ENCODE results near the gene KRT28. TPM values are rescaled to one million over a fixed set of nuclear protein-coding genes. Genes with fewer than 3 reads are reported as not detected.

KRT28 gene
- total and polyA plus RNA-seq, 2 experiments from 2014 or later, result not detected

DNA sequence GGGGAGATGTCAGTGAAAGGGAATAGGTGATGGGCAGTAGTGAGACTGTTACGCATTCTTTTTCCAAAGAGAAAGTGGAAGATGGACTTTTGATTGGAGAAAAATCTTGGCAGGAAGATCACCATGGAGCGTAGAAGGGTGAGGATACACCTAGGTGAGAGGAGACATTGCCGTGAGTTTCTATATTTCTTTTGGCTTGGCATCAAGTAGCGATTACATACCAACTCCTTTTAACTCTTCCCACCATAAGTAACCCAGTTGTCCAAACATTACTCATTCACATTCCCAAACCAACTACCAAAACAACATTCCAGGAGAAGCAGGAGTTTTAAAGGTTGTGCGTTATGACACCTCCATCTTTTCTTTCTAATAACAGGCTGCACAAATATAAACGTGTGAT lies 10.7 kb upstream of the KRT28 start:
- Histone ChIP-seq H3K27me3 (peaks cover 41% of the 10 kb centered on the region), H4K20me1 (ENCODE audit: insufficient read depth, poor library complexity, severe bottlenecking) (no peaks in the 10 kb centered on the region), H3K4me3 (no peak overlapping the region), H3K4me1 (ENCODE audit: insufficient read depth) (no peaks in the 10 kb centered on the region), H3K4me2 (no peak overlapping the region), H3K79me2 (no peaks in the 10 kb centered on the region), H3K27ac (no peak overlapping the region), H3K36me3 (replicated peaks; ENCODE audit: insufficient read depth, low read depth) (no peaks in the 10 kb centered on the region), H3K9me2 (replicated peaks; ENCODE audit: insufficient read depth) (no peaks in the 10 kb centered on the region), H3K9me3 (ENCODE audit: low read depth) (no peaks in the 10 kb centered on the region), H2AFZ (no peak overlapping the region)
- DNase-seq (ENCODE audit: low spot score), result no peak
- WGBS (ENCODE audit: low lambda C conversion rate, missing lambda C conversion rate), result 74% methylated on average over 6 of the region's 6 CpGs
- TF ChIP-seq, protein P1, sequence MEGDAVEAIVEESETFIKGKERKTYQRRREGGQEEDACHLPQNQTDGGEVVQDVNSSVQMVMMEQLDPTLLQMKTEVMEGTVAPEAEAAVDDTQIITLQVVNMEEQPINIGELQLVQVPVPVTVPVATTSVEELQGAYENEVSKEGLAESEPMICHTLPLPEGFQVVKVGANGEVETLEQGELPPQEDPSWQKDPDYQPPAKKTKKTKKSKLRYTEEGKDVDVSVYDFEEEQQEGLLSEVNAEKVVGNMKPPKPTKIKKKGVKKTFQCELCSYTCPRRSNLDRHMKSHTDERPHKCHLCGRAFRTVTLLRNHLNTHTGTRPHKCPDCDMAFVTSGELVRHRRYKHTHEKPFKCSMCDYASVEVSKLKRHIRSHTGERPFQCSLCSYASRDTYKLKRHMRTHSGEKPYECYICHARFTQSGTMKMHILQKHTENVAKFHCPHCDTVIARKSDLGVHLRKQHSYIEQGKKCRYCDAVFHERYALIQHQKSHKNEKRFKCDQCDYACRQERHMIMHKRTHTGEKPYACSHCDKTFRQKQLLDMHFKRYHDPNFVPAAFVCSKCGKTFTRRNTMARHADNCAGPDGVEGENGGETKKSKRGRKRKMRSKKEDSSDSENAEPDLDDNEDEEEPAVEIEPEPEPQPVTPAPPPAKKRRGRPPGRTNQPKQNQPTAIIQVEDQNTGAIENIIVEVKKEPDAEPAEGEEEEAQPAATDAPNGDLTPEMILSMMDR (IDR thresholded peaks at IDR 0.05; ENCODE audit: poor library complexity), result no peak
- TF ChIP-seq EZH2 (IDR thresholded peaks at IDR 0.05; ENCODE audit: borderline replicate concordance) (no peak), EZH2phosphoT487 (IDR thresholded peaks at IDR 0.05; ENCODE audit: low read depth, severe bottlenecking, unreplicated experiment) (no peak)

DNA sequence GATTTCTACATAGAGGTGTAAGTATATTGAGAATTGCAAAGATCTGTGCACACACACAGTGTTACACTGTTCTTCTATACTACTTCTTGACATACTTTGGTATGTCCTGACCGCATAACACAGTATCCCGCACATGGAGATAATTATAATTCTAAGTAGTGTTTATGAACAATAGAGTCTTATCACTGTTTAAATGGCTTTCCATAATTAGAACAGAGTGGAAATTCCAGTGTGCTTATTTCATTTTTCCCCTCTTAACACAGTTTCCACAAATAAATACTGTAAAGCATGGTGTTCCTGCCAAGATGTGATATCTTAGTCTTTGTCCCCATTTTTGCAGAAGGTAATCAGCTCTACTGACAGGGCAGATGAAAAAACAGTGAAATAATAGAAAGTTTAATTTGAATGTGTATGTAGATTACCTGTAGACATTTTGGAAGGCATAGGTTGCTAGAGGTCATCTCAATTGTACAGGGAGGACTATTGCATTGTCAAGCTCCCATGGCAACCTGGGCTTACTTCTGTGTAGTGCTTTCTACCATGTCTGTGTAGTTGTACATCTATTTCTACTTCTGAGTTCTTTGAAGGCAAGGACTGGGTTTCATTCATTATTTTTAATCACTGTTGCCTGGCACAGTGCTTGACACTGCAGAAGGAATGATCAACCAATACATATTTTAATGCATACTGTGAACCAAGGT lies 10.1 kb upstream of the KRT28 start:
- DNase-seq (ENCODE audit: low spot score), result no peak
- H3K4me2 ChIP-seq, result no peak overlapping the region
- no peaks in the 10 kb centered on the region for H3K36me3 ChIP-seq (replicated peaks; ENCODE audit: insufficient read depth, low read depth)
- no peaks in the 10 kb centered on the region for H3K79me2 ChIP-seq
- no peaks in the 10 kb centered on the region for H3K4me1 ChIP-seq (ENCODE audit: insufficient read depth)
- H3K4me3 ChIP-seq, result no peak overlapping the region
- TF ChIP-seq EZH2 (IDR thresholded peaks at IDR 0.05; ENCODE audit: borderline replicate concordance), result no peak
- TF ChIP-seq, protein P1 (IDR thresholded peaks at IDR 0.05; ENCODE audit: poor library complexity), result no peak
- no peak for TF ChIP-seq EZH2phosphoT487 (IDR thresholded peaks at IDR 0.05; ENCODE audit: low read depth, severe bottlenecking, unreplicated experiment)
- WGBS (ENCODE audit: low lambda C conversion rate, missing lambda C conversion rate), result 73% methylated on average over 2 of the region's 2 CpGs
- no peaks in the 10 kb centered on the region for H4K20me1 ChIP-seq (ENCODE audit: insufficient read depth, poor library complexity, severe bottlenecking)
- H3K9me2 ChIP-seq (replicated peaks; ENCODE audit: insufficient read depth), result no peaks in the 10 kb centered on the region
- H2AFZ ChIP-seq, result no peak overlapping the region
- no peaks in the 10 kb centered on the region for H3K9me3 ChIP-seq (ENCODE audit: low read depth)
- peaks cover 41% of the 10 kb centered on the region for H3K27me3 ChIP-seq
- no peak overlapping the region for H3K27ac ChIP-seq

DNA sequence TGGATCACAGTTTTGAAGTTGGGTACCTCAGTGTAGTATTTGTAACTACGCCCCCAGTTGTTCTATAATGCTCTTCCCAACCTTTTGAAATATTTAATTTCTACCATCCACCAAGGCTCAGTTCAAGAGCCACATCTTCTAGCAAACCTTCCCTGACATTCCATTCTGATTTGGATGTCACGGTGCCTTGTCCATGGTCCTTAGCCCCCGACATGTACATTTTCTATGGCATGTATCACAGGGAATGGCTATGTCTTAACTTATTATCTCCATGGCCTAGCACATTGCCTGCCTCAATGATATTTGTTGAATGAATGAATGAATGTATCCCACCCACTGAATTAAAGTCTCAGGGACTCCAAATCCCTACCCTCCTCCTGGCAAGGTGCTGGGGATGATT lies 6.4 kb upstream of the KRT28 start:
- peaks cover 39% of the 10 kb centered on the region for H3K27me3 ChIP-seq
- no peak for DNase-seq (ENCODE audit: low spot score)
- no peaks in the 10 kb centered on the region for H4K20me1 ChIP-seq (ENCODE audit: insufficient read depth, poor library complexity, severe bottlenecking)
- no peak overlapping the region for H3K4me2 ChIP-seq
- no peak overlapping the region for H3K4me3 ChIP-seq
- H2AFZ ChIP-seq, result no peak overlapping the region
- WGBS (ENCODE audit: low lambda C conversion rate, missing lambda C conversion rate), result 70% methylated on average over 3 of the region's 3 CpGs
- H3K36me3 ChIP-seq (replicated peaks; ENCODE audit: insufficient read depth, low read depth), result no peaks in the 10 kb centered on the region
- H3K4me1 ChIP-seq (ENCODE audit: insufficient read depth), result no peaks in the 10 kb centered on the region
- no peak for TF ChIP-seq EZH2phosphoT487 (IDR thresholded peaks at IDR 0.05; ENCODE audit: low read depth, severe bottlenecking, unreplicated experiment)
- TF ChIP-seq, protein P1 (IDR thresholded peaks at IDR 0.05; ENCODE audit: poor library complexity), result no peak
- TF ChIP-seq EZH2 (IDR thresholded peaks at IDR 0.05; ENCODE audit: borderline replicate concordance), result no peak
- no peaks in the 10 kb centered on the region for H3K79me2 ChIP-seq
- no peak overlapping the region for H3K27ac ChIP-seq
- H3K9me2 ChIP-seq (replicated peaks; ENCODE audit: insufficient read depth), result no peaks in the 10 kb centered on the region
- H3K9me3 ChIP-seq (ENCODE audit: low read depth), result no peaks in the 10 kb centered on the region

All from hepatocyte (in vitro differentiated cells).